ENCODE results near the gene SERPINB5.
A peak's percentile ranks its signal among the peaks of the same experiment; 100 is the strongest.

The SERPINB5 gene

DNA sequence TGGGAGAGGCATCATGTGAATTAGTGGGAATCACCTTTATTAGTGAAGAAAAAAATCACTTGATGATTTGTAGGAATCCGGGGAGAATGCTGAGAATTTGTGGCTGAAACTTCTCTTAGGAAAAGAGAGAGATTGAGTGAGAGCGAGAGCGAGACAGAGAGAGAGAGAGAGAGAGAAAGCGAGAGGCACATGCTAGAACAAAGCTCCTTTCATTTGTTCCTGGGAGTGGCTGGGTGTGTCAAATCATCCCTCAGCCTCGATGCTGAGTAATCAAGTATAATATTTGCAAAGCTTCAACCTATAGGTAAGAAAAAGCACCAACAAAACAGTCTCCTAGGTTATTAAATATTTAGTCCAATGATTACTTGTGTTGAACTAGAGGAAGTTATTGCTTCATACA is 4.4 kb upstream of the SERPINB5 start:
- DNase-seq, result no peak

DNA sequence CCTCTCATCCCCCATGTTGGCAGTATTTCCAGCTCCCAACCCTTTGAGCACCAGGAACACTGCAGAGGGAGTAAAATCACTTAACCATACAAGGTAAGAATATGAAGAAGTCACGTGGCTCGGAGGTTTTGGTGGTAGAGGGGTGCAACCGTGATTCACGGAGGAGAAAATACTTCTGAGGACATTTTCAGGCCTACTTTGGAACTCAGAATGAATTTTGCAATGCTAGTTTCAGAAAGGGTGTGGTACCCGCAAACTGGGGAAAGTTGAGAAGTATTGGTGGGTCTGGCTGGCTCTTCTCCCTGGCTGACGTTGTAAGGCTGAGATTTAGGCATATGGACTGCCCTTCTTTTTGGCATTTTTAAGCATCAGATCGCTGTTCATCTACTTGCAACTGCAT is 442 bp downstream of the SERPINB5 start:
- no peak for DNase-seq

DNA sequence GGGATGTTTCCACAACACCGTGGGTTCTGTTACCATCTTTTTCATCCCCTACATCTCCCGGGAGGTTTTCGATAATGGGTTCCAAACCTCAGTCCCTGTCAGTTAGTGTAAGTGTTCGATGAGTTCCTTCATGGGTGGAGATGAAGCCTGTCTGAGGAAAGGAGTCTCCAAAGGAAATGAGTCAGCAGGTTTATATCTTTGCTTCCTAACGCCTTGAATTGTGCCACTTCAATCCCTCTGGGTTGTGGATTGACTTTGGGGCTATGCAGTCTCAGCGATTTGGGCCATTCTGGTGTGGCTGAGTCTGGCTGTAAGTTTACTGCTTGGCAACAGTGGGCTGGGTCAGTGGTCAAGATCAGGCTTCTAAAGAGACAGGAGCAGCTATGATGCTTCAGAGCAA is 1.2 kb downstream of the SERPINB5 start:
- DNase-seq, result no peak

DNA sequence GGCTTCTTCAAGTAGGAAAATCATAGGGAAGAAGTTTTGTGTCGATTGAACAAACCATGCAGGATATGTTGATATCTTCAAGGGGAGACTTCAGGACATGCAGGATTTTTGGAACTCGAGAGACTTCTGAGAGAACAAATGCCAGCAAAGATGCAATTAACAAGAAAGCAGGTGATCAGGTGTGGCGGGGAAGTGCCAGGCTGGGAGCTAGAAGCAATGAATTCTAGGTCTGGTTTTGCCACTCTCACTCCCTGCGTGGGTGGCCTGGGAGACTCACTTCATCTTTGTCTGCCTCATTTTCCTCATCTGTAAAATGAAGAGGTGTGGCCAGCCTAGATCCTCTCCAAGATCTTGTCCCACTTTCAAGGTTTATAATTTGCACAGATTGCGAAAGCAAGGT is 3.1 kb downstream of the SERPINB5 start:
- no peak for DNase-seq

DNA sequence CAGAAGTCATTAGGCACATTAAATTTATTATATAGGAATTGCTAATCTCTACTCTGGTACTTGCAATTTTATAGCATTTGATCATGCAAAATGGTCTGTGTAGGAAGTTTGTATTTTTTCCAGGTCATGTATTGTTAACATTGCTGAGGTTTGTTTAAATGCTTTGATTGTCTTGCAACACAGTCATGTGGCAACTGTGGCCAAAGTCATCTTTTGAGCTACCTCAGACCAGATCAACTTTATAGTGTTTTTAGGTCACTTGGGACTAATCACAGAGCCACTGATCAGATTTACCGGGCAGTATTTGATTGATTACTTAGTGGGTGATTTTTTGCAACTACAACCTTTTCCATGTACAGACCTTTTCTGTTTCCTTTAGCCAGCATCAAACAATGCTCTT is 3.7 kb downstream of the SERPINB5 start:
- no peak for DNase-seq

DNA sequence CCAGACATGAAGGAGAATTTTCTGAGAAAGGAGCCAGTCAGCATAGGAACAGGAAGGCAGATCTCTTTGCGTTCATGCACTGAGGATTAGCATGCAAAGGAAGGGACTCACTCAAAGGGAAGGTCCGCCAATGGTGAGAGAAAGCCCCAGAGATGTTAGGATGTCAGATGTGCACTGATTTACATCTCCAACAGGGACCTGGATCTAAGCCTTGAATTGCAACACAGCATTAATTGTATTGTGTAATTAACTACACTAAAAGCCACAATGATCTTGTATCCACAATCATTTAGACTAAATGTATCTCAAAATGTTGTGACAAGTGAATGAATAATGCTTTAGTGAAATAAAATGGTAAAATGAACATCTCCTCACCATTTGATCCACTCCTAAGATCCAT is 4.2 kb downstream of the SERPINB5 start:
- no peak for DNase-seq

DNA sequence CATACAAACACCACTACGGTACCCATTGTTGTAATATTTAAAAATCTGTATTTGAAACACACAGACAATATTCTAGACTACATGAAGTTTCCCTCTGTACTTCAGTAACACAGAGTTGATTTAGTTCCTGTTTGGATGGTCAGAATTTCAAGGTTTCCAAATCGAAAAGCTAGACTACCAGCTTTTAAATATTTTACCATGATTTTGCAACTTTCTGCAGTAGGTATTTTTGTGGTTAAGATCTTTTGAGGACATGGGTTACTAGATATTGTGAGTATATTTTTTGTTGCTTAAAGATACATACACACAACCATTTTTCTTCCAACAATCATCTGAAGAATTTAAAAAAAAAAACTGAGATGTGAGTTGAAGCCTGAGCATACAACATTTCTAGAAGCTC is 10.9 kb downstream of the SERPINB5 start:
- DNase-seq, result no peak

DNA sequence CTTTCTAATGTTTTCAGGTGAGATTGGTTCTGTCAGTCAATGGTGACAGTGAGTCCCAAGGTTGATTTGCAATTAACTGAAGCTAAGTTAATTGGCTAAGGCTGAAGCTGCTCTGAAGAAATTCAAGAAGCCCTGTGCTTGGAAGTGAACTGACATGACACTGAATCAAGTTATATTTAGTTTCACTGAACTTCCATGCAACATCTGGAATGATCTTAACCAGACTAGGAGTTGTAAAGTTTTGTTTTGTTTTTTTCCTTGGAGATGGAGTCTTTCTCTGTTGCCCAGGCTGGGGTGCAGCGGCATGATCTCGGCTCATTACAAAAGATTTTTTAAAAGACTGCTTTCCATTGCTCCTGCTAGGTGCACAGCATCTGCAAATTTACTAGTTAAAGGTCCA is 11.4 kb downstream of the SERPINB5 start:
- no peak for DNase-seq

DNA sequence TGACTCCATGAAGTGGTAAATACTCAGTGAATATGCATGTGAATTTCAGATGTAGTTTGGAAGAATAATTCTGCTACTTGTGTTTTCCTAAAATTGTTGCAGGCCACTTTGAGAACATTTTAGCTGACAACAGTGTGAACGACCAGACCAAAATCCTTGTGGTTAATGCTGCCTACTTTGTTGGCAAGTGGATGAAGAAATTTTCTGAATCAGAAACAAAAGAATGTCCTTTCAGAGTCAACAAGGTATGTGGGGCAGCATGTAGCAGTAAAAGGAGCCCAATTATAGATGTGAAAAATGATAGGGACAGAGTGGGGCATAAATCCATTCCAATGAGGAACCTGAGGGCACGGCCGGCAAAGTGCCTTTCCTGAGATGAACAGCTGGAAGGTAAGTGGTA is 16.1 kb downstream of the SERPINB5 start:
- DNase-seq, result no peak

DNA sequence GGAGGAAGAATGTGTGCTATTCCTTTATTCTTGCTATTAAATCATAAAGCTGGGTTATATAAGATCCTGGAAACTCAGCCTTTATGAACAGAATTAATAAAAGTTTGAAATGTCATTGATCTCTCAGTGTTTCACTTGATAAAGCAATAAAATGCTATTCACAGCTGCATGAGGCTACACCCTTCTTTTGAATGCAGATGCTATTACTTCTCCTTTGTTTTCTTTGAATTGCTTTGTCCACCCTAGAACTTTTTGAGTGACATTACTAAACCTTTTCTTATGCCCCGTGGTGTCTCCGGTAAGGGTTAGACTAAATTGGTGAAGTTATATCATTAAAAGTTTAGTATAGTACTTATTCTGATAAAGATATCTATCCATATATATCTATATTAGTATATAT is 18.9 kb downstream of the SERPINB5 start:
- no peak for DNase-seq

DNA sequence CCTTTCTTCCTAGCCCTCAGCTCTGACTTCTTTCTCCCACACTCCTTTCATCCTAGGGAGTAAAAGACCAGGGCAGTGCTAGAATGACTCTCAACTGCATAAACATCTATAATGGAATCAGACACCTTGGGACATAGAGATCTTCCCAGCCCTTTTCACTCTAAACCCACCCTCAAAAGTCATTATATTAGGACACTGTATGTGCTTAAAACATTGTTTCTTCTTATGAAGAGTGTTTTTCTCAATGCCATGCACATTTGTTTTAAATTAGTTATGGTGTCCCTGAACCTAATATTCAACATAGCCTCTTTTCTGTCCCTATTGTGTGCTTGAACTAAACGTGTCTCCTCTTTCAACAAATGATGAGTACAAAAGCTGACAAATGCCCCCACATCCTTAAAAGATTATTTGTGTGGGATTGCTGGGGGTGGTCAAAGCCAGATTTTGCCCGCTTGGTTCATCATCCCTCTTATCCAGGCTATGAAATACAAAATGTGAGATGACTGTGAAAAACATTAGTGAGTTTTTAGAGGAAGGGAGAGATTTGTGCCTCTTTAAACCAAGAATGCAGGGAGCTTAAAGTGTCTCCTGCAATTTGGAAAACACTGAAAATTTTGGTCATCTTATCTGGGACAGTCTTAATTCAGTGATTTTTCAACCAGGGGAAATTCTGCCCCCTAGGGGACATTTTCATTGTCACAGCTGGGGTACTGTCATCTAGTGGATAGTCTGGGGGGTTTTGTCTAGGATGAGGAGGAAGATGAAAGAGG is 29.0 kb downstream of the SERPINB5 start:
- DNase-seq, result peak in 1 of 2 donors; percentile 78

DNA sequence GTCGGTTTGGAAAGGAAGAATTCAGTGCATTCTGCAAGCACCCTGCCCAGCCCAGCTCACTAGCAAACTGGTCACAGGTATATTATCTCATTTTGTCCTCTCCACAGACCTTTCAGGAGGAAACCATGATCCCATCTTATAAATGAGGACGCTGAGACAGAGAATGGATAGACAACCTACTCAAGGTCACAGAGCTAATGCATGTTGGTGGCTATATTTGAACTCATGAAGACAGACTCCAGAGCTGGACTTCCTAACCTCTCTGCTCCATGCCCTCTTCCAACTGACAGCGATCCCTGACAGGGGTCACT is 29.5 kb downstream of the SERPINB5 start:
- no peak for DNase-seq

DNA sequence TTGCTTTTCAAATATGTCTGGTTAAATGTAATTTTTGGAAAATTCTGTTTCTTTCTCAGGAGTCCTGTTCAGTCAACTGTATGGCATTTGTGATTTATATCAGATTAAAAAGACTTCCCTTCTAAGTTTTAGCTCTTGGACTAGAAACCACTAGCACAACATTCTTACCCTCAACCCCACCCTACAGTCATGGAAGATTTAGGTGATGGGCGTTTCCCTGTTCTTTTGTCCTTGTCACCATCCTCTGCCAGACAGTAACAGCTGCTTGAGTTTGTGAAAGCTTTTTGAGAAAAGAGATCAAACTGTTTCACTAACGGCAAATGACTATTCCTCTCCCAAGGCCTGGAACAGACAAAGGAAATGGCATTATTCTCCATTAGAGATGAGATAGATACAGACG is 31.8 kb downstream of the SERPINB5 start:
- no peak for DNase-seq

DNA sequence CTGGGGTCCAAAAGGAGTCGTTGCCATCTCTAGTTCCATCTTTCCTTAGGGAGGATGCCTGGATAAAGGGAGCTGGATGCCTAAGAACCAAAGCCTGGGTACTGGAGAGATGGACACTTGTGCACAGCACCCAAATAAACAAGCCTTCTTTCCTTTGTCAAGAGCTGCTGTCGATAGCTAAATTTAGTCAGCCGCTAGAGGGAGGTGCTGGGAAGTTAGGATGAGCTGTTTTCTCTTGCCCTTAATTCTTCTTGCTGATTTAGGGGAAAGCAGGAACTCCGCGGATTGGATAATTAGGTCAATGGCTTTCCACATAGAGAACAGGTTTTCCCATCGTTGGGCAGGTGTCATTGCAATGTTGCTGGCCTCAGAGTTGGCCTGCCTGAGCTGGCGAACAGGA is 34.5 kb downstream of the SERPINB5 start:
- peak in 1 of 2 donors; percentile 58 for DNase-seq

DNA sequence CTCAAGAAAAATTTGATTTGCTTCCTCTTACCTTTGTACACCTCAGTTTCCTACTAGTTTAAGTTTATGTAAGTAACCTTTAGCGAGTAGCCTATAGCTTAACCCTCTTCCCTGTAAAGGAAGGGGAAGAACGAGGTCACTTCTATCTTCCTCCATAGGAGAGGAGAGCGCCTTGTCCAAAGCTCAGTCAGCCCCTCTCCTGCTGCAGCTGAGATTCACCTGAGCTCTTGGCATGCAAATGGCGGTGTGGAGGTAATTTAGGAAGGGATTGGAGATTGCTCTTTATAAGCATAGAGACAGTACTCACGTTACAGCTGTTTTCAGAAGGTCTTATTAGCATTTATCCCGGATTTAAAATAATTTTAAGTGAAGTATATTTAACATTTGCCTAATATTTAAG is 37.6 kb downstream of the SERPINB5 start:
- DNase-seq, result no peak

DNA sequence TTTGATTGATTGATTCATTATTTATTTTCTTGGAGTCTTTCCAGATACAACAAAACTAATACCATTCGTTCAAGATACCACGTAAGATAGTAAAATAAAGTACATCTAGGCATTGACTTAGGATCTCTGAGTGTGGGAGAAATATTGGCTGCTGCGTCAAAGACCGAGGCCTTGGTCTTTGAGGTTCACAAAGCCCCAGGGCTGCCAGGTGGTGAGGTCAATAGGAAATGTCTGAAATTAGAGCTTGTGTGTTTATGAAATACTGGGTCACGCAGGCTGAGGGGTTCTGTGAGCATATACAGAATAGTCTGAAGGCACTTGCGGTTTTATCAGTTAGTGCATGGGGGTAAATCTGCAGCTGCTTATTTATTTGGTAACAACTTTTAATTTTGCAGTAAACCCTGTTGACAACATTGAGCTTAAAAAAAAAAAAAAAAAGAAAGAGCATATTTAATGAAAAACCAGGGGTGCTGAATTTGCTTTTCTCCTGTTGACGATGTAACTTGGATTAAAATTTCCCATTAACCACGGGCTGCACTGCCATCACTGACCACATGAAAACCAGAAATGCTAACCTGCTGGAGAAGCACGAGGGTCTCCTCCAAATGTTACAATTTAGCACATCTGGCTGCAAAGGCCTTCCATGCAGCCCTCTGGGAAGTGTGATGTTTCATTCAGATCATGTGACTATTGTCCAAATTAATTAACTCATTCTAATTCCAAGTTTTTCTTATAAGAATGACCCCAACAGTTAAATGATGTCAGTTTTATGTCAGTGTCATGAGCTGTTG is 38.3 kb downstream of the SERPINB5 start:
- no peak for DNase-seq

DNA sequence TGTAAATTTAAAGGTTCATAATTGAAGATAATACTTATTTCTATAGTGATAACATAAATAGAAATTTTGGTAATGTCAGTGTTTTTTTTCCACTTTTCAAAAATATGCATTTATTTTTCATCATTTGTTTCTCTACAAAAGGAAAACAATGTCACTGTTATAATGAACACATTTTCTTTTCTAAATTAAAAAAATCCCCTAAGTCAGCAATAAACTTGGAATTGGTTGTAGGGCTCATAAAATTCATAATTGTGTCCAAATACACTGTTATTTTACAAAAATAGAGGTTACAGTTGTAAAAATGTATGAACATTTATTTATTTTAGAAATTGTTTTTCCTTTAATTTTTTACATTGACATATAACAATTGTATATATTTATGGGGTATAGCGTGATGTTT is 39.0 kb downstream of the SERPINB5 start:
- DNase-seq, result no peak

DNA sequence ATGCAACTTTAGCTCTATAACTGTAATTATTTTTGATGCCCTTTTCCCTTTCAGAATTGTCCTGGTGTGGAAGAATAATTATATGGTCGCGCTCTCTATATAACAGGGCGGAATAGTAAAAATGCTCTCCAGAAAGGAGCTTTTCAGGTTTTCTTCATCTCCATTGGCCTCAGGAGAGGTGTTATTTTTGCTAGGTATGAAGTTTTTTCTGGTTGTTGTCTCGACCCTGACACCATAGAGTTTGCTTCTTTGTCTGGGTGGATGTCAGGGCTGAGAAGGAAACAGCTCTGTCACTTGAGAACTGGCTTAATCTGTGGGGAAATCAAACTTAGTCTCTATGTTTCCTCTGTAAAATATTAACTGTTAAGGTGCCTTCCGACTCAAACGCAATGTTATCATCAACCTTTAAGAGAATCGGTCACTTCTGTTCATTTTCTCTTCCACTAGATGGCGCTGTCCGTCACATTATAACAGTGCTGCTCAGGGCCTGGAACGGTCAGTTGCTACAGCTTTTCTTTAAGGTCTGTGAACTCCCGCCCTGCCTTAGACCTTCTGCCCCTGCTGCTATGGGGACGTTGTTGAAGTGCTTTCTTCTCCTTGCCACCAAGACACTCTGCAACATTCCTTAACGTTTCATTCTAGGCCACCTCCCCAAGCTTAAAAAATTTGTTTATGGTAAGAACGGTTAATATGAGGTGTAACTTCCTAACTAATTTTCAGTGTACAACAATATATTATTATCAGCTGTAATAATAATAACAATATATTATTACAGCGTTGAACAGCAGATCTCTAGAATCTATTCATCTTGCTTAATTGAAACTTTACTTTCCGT is 41.6 kb downstream of the SERPINB5 start:
- peak; percentile 61 to 94 for DNase-seq

DNA sequence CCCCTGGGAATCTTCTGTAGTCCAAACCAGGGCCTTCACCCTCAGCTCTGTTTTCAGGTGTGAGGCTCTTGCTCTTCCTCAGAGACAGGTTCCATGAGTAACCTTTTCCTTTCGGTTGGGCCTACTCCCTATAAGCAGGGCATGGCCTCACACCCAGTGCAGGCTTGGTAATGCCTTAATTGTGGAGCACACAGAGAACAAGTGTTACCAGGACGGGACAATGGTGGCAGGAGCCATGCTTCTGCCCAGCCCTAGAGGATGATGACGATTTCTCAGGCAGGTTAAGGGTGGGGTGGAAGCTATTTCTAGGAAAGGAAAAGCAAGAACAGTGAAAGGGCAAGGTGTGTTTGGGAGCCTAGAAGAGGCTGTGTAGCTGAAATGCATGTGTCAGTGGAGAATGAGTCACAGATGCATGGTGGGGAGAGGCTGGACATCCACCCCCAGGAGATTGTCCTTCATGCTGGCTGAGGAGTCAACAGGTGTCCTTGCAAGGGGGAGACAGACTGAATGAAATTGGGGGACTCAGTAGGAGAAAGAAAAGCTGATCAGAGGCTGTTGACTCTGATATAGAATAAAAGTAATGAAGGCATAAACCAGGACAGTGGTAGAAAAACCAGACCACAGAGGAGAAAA is 43.4 kb downstream of the SERPINB5 start:
- DNase-seq, result no peak

DNA sequence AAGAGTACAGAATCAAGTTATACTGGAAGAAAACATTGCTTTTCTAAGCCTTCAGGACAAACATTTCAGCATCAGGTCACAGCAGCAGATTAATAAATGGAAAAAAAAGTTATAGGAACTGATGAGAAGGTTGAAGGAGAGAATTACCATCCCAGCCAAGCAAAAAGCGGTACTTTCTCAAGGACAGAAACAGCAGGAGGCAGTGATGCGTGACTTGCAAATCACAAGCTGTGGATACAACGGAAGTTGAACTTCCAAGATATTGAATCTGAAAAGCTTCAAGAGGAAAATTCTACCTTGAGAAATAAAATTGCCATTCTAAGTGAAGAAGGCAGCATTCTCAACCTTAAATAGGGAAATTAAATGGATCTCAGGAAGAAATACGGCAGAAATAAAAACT is 46.9 kb downstream of the SERPINB5 start:
- no peak for DNase-seq

DNA sequence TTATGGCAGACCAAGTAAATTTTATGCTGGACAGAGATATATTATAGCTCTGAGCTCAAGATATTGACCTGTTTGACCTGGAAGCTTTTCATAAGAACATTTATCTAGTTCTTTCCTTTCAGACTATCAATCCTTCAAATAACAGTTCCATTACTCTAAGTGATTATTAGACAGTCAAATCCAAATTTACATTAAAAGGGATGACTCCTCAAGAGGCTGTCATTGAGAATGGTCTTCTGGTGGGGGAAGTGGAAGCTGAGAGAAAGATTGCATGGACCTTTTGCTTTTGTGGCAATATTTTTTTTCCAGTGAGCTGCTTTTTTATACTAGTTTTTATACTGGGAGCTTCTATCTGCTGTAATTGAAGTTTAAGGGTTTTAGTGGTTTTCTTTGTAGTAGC is 50.5 kb downstream of the SERPINB5 start:
- DNase-seq, result no peak

DNA sequence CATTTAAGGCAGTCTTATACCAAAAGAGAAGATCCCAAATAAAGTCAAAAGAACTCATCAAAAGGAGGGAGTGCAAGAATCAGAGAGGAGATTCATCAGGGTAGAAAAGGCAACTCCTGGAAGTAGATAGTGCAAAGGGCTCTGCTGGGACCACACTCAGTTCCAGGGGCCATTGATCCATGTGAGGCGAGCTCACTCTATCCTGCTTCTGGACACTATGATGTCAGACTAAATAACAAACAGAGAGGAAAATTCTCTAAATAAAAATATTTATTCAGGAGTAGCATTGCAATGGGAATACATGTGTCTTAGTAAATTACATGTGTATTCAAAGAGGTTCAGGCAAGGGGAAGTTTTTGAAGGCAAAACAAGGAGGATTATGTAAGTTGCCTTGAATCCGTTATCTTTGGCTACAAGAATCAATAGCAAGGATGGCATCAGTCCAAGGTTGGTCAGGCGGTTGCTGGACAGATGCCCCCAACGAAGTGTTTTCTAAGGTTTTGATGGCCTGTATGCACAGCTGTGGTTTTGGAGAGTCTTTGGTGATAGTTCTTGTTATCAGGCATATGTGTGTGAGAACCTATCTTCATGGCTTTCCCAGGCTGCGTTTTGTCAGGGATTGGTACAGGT is 52.2 kb downstream of the SERPINB5 start:
- no peak for DNase-seq

DNA sequence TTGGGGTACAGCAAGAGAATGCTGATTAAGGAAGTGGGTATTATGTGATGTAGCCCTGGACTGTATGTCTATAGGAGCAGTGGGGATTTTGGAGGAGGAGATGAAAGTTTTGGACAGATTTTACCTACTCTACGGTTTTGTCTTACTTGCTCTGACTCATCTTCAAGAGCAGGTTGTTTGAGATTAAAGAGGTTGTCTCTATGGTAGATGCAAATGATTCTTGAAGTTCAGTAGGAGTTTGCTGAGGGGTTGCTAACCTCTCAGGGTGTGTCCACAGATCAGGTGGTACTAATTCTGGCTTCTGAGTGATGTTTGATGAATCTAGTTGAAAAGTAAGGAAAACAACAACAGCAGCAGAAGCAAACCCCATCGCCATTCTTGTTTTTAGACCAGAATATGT is 55.7 kb downstream of the SERPINB5 start:
- no peak for DNase-seq

Measured in inflammatory macrophage treated with lipopolysaccharide for 1 hour (primary cell).